ENCODE measurements around the gene AKAP6. TPM values are rescaled to one million over a fixed set of nuclear protein-coding genes. Genes with fewer than 3 reads are reported as not detected.
A peak's percentile ranks its signal among the peaks of the same experiment; 100 is the strongest.

The AKAP6 gene
- total RNA-seq, 2 donors from 2014 or later = 112 to 117 TPM

- no peak for DNase-seq (ENCODE audit: low spot score)
- Histone ChIP-seq H3K27me3 (no peaks in the 10 kb centered on the region), H3K9me3 (no peaks in the 10 kb centered on the region), H3K27ac (peak overlapping the region in 1 of 2 donors; percentile 41), H3K36me3 (no peaks in the 10 kb centered on the region), H3K4me3 (no peak overlapping the region), H3K4me1 (peaks cover 0 to 6% of the 10 kb centered on the region in 2 donors)
- TF ChIP-seq CTCF (IDR thresholded peaks at IDR 0.05) = no peak
Measured at GRCh38 chr14:32311294-32312009, 17.6 kb upstream of the AKAP6 start.

GRCh38 chr14:32312010-32312331 lies 17.1 kb upstream of the AKAP6 start:
- H3K27me3 ChIP-seq = no peaks in the 10 kb centered on the region
- H3K4me1 ChIP-seq = peaks cover 0 to 6% of the 10 kb centered on the region in 2 donors
- no peaks in the 10 kb centered on the region for H3K36me3 ChIP-seq
- H3K9me3 ChIP-seq = no peaks in the 10 kb centered on the region
- TF ChIP-seq CTCF (IDR thresholded peaks at IDR 0.05) = no peak
- no peak for DNase-seq (ENCODE audit: low spot score)
- no peak overlapping the region for H3K4me3 ChIP-seq
- no peak overlapping the region for H3K27ac ChIP-seq

- H3K27me3 ChIP-seq = no peaks in the 10 kb centered on the region
- no peaks in the 10 kb centered on the region for H3K36me3 ChIP-seq
- H3K4me3 ChIP-seq = no peak overlapping the region
- no peak overlapping the region for H3K27ac ChIP-seq
- H3K9me3 ChIP-seq = no peaks in the 10 kb centered on the region
- no peak for DNase-seq (ENCODE audit: low spot score)
- TF ChIP-seq CTCF (IDR thresholded peaks at IDR 0.05) = no peak
- peaks cover 0 to 6% of the 10 kb centered on the region in 2 donors for H3K4me1 ChIP-seq
Measured at GRCh38 chr14:32313844-32314376, 15.2 kb upstream of the AKAP6 start.

GRCh38 chr14:32318087-32318795 lies 10.9 kb upstream of the AKAP6 start:
- TF ChIP-seq CTCF (IDR thresholded peaks at IDR 0.05) = no peak
- no peaks in the 10 kb centered on the region for H3K27me3 ChIP-seq
- H3K4me1 ChIP-seq = peaks cover 0 to 17% of the 10 kb centered on the region in 2 donors
- no peak overlapping the region for H3K27ac ChIP-seq
- DNase-seq (ENCODE audit: low spot score) = no peak
- H3K36me3 ChIP-seq = no peaks in the 10 kb centered on the region
- no peaks in the 10 kb centered on the region for H3K9me3 ChIP-seq
- H3K4me3 ChIP-seq = no peak overlapping the region

- H3K4me1 ChIP-seq = peaks cover 0 to 17% of the 10 kb centered on the region in 2 donors
- no peaks in the 10 kb centered on the region for H3K36me3 ChIP-seq
- H3K9me3 ChIP-seq = no peaks in the 10 kb centered on the region
- H3K4me3 ChIP-seq = no peak overlapping the region
- no peak for TF ChIP-seq CTCF (IDR thresholded peaks at IDR 0.05)
- DNase-seq (ENCODE audit: low spot score) = no peak
- H3K27ac ChIP-seq = no peak overlapping the region
- no peaks in the 10 kb centered on the region for H3K27me3 ChIP-seq
Measured at GRCh38 chr14:32319368-32320049, 9.6 kb upstream of the AKAP6 start.

All from right atrium auricular region (tissue), 2 donors.